Activated CD4-positive, alpha-beta T cell treated with anti-CD3 and anti-CD28 coated beads for 48 hours (primary cell): ENCODE results near the gene PRF1.
A peak's percentile ranks its signal among the peaks of the same experiment; 100 is the strongest.
"Not testable (repeated sequence)": the region's sequence is repeated elsewhere in the genome, so short reads cannot be mapped to it uniquely, and the experiment has no call there.

Source experiments
- DNase-seq: peaks from one replicate; pipeline ENCODE4 v3.0.0-alpha.2; 2020

The PRF1 gene

GRCh38 chr10:70592746-70593512 lies 9.6 kb downstream of the PRF1 start:
- no peak for DNase-seq

GRCh38 chr10:70592186-70592735 lies 10.3 kb downstream of the PRF1 start:
- no peak for DNase-seq

- DNase-seq = no peak
These were observed 11.7 kb downstream of the PRF1 start for GRCh38 chr10:70590655-70591416.

GRCh38 chr10:70589762-70590654 lies 12.5 kb downstream of the PRF1 start:
- DNase-seq = no peak

GRCh38 chr10:70588859-70589570 lies 13.5 kb downstream of the PRF1 start:
- no peak for DNase-seq

GRCh38 chr10:70588255-70588654 lies 14.3 kb downstream of the PRF1 start:
- DNase-seq = no peak

GRCh38 chr10:70587045-70587658 lies 15.4 kb downstream of the PRF1 start:
- peak; percentile 33 for DNase-seq

GRCh38 chr10:70586348-70586930 lies 16.1 kb downstream of the PRF1 start:
- DNase-seq = no peak

- DNase-seq = no peak
These were observed 16.9 kb downstream of the PRF1 start for GRCh38 chr10:70585578-70586169.

GRCh38 chr10:70584909-70585544 lies 17.5 kb downstream of the PRF1 start:
- DNase-seq = no peak

- DNase-seq = no peak
These were observed 18.2 kb downstream of the PRF1 start for GRCh38 chr10:70584366-70584765.

- no peak for DNase-seq
These were observed 18.9 kb downstream of the PRF1 start for GRCh38 chr10:70583669-70584037.

- DNase-seq = no peak
These were observed 19.5 kb downstream of the PRF1 start for GRCh38 chr10:70582793-70583668.

- DNase-seq = not testable (repeated sequence)
These were observed 21.4 kb downstream of the PRF1 start for GRCh38 chr10:70581176-70581575.

- peak; percentile 37 for DNase-seq
These were observed 23.1 kb downstream of the PRF1 start for GRCh38 chr10:70579234-70580002.

GRCh38 chr10:70578371-70578947 lies 24.1 kb downstream of the PRF1 start:
- peak; percentile 87 for DNase-seq

- DNase-seq = no peak
These were observed 25.6 kb downstream of the PRF1 start for GRCh38 chr10:70576803-70577517.
